ENCODE data around the gene UBA1. TPM values are rescaled to one million over a fixed set of nuclear protein-coding genes. Genes with fewer than 3 reads are reported as not detected.

The UBA1 gene
- total and polyA plus RNA-seq, 10 donors: 57.7 to 207 (median 191) TPM

GRCh38 chrX:47179928-47180255, 13.7 kb upstream of the UBA1 start:
- WGBS, 5 donors: 90 to 94% (median 92%) methylated on average over 5 to 18 of the region's 18 CpGs; no CpG with 5 or more reads in 1 of the 5 donors
- intact Hi-C loops (cut with DNase I; ENCODE audit: low total_unique reads): no loop called here
- Histone ChIP-seq H3K36me3 (peaks cover 0 to 100% (median 76%) of the 10 kb centered on the region in 6 donors), H3K27ac (no peak overlapping the region), H3K4me3 (no peak overlapping the region), H3K27me3 (replicated peaks in 1 of 7) (peaks cover 0 to 18% (median 0%) of the 10 kb centered on the region in 7 donors), H3K9me3 (no peaks in the 10 kb centered on the region), H3K4me1 (no peaks in the 10 kb centered on the region)
- peak; percentile 63 for DNase-seq
- peak in 1 of 3 donors; percentile 15 for TF ChIP-seq POLR2AphosphoS5 (IDR thresholded peaks at IDR 0.05)
- TF ChIP-seq CTCF (IDR thresholded peaks at IDR 0.05 in 8 of 11, conservative IDR thresholded peaks at IDR 0.05 in 3 of 11): no peak

- 85 to 97% (median 92%) methylated on average over 7 to 8 of the region's 8 CpGs for WGBS, 5 donors
- Histone ChIP-seq H3K9me3 (no peaks in the 10 kb centered on the region), H3K27ac (no peak overlapping the region), H3K4me1 (no peaks in the 10 kb centered on the region), H3K4me3 (no peak overlapping the region), H3K36me3 (peaks cover 0 to 100% (median 77%) of the 10 kb centered on the region in 6 donors), H3K27me3 (replicated peaks in 1 of 7) (peaks cover 0 to 18% (median 0%) of the 10 kb centered on the region in 7 donors)
- DNase-seq: peak; percentile 59
- intact Hi-C loops (cut with DNase I; ENCODE audit: low total_unique reads): no loop called here
- TF ChIP-seq CTCF (IDR thresholded peaks at IDR 0.05 in 8 of 11, conservative IDR thresholded peaks at IDR 0.05 in 3 of 11): no peak
- TF ChIP-seq POLR2AphosphoS5 (IDR thresholded peaks at IDR 0.05): no peak
- TF ChIP-seq POLR2A (IDR thresholded peaks at IDR 0.05): no peak
Observed at GRCh38 chrX:47180346-47180745, 13.3 kb upstream of the UBA1 start.

GRCh38 chrX:47181301-47181700, 12.3 kb upstream of the UBA1 start:
- H3K36me3 ChIP-seq: peaks cover 0 to 100% (median 79%) of the 10 kb centered on the region in 6 donors
- H3K27me3 ChIP-seq (replicated peaks in 1 of 7): peaks cover 0 to 12% (median 0%) of the 10 kb centered on the region in 7 donors
- TF ChIP-seq CTCF (IDR thresholded peaks at IDR 0.05 in 8 of 11, conservative IDR thresholded peaks at IDR 0.05 in 3 of 11) (no peak), POLR2AphosphoS5 (IDR thresholded peaks at IDR 0.05) (peak in 1 of 3 donors; percentile 50)
- H3K9me3 ChIP-seq: no peaks in the 10 kb centered on the region
- H3K27ac ChIP-seq: no peak overlapping the region
- peak; percentile 51 for DNase-seq
- no peaks in the 10 kb centered on the region for H3K4me1 ChIP-seq
- intact Hi-C loops (cut with DNase I; ENCODE audit: low total_unique reads): no loop called here
- H3K4me3 ChIP-seq: no peak overlapping the region
- WGBS, 5 donors: 88 to 100% (median 97%) methylated on average over 1 to 10 of the region's 10 CpGs; no CpG with 5 or more reads in 1 of the 5 donors

GRCh38 chrX:47182106-47182700, 11.4 kb upstream of the UBA1 start:
- peaks cover 0 to 100% (median 76%) of the 10 kb centered on the region in 6 donors for H3K36me3 ChIP-seq
- H3K27me3 ChIP-seq (replicated peaks in 1 of 7): peaks cover 0 to 18% (median 0%) of the 10 kb centered on the region in 7 donors
- H3K27ac ChIP-seq: no peak overlapping the region
- TF ChIP-seq POLR2A (IDR thresholded peaks at IDR 0.05) (no peak), CTCF (IDR thresholded peaks at IDR 0.05 in 8 of 11, conservative IDR thresholded peaks at IDR 0.05 in 3 of 11) (no peak), POLR2AphosphoS5 (IDR thresholded peaks at IDR 0.05) (peak in 1 of 3 donors; percentile 17)
- 83 to 93% (median 86%) methylated on average over 1 to 9 of the region's 9 CpGs for WGBS, 5 donors
- peak; percentile 56 for DNase-seq
- intact Hi-C loops (cut with DNase I; ENCODE audit: low total_unique reads): no loop called here
- no peak overlapping the region for H3K4me3 ChIP-seq
- no peaks in the 10 kb centered on the region for H3K9me3 ChIP-seq
- no peaks in the 10 kb centered on the region for H3K4me1 ChIP-seq

Measured in spleen (tissue), 11 donors.